ENCODE data around the gene TAS1R3. TPM values are rescaled to one million over a fixed set of nuclear protein-coding genes. Genes with fewer than 3 reads are reported as not detected.
"Not testable (repeated sequence)": the region's sequence is repeated elsewhere in the genome, so short reads cannot be mapped to it uniquely, and the experiment has no call there.

TAS1R3 gene
- total RNA-seq, 1 donor from 2014 or later = 0.28 TPM

DNA sequence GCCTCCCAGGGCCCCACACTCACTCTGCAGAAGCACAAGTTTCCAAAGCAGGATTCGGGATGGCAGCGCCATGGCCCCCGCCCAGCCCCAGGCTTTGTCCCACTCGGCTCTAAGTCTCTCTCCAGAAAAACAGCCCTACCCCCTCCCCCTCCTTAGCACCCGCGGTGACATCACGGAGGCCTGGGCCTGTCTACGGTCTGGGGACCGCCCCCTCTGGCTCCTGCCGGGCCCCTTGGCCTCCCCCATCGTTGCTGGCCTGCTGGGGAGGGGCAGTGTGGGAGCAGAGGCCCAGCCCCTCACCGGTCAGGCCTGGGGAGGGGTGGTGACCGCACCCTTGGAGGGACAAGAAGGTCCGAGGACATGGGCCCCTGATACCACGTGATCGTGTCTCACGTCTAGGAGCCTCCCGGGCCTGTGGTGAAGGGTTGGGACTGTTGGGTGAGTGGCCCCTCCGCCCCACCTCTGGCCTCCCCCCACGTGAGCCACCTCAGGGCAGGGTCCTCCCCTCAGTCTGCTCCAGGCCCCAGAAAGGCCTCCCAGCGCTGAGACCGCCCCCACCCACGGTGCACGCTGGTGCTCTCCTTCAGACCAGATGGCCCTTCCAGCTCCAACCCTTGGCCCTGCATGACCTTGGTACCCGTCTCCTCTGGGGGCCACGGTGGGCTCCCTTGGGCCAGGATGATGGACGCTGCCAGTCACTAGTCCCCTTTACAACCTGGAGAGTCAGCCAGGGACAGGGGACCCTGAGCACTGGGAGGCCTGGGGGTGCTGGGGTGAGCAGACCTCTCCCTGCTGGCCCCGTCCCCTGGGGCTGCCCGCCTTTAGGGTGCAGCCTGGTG is 27.6 kb downstream of the TAS1R3 start, which contains the start of gene MXRA8:
TSS of gene MXRA8 (minus strand) at position 123 of the 839 bp plus-strand sequence. CDS start at position 72, 51 bp downstream.
- Mint-ChIP-seq H3K27me3 (peaks cover 20% of the 10 kb centered on the region), H3K4me3 (peak within 1 kb of the TSS; percentile 13)
- intact Hi-C loops (cut with micrococcal nuclease) = no loop called here

DNA sequence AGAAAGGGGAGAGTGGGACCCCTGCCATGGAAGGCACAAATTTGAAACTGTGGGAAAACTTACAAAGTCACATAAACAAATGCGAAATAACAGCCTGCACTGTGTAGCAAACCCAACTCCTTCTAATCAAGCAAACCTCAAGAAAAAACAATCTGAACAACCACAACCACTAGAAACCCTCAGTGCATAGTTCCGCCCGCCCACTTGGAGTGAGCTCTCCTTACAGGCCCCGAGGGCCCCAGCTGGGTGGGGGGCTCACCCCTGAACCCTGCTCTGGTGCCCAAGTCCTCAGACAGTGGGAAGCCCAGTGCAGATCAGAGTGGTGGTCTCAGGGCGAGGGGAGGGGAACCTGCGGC is 28.2 kb downstream of the TAS1R3 start:
- no peak overlapping the region for H3K27ac Mint-ChIP-seq
- H3K36me3 Mint-ChIP-seq (ENCODE audit: low read depth) = no peaks in the 10 kb centered on the region
- peaks cover 10% of the 10 kb centered on the region for H3K4me1 Mint-ChIP-seq
- H3K9me3 Mint-ChIP-seq = no peaks in the 10 kb centered on the region
- intact Hi-C loops (cut with micrococcal nuclease) = no loop called here
- peak overlapping the region; percentile 13 for H3K4me3 Mint-ChIP-seq
- no peak for DNase-seq
- H3K27me3 Mint-ChIP-seq = peaks cover 15% of the 10 kb centered on the region

More for the DNA sequence above, 27.6 kb downstream of the TAS1R3 start, which contains the start of gene MXRA8:
- no peak for DNase-seq
- Mint-ChIP-seq H3K27ac (no peak within 1 kb of the TSS), H3K4me1 (peaks cover 12% of the 10 kb centered on the region), H3K9me3 (no peaks in the 10 kb centered on the region), H3K36me3 (ENCODE audit: low read depth) (no peaks in the 10 kb centered on the region)

DNA sequence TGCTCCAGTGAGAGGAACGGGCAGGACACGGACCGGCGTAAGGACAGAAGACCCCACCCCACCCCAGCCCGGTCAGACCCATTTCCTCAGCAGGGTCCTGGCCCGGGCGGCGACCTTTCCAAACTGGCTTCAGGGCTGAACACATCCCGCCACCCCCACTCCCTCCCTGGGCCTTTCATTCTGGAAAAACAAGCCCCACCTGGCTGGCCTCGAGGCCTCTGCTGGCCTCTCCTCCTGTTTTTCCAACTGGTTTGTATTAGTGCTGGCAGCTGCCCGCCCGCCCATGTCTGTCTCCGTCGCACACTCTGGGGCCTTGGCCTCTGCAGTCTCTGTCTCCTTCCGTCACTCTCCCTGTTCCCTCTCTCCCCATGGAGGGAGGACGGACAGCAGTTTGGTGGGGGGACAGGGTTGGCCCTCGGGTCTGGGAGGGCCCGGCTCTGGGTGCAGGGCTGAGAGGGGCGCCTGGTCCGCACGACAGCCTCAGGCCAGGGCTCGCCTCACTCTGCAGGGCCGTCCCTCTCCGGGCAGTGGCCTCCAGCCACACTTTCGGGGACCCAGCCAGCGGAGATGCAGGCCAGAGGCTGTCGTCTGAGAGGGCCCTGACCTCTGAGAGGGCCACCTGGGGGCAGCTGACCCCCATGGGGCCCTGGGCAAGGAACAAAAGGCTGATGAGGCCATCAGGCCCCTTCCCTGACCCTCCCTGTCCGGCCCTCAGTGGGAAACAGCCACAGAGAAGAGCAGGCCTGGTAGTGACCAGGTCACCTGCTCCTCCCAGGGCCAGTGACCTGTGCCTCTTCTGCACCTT is 28.8 kb downstream of the TAS1R3 start:
- Mint-ChIP-seq H3K9me3 (no peaks in the 10 kb centered on the region), H3K27me3 (peaks cover 15% of the 10 kb centered on the region), H3K36me3 (ENCODE audit: low read depth) (no peaks in the 10 kb centered on the region), H3K27ac (no peak overlapping the region), H3K4me1 (peaks cover 10% of the 10 kb centered on the region), H3K4me3 (peak overlapping the region; percentile 13)
- intact Hi-C loops (cut with micrococcal nuclease) = no loop called here
- DNase-seq = no peak

DNA sequence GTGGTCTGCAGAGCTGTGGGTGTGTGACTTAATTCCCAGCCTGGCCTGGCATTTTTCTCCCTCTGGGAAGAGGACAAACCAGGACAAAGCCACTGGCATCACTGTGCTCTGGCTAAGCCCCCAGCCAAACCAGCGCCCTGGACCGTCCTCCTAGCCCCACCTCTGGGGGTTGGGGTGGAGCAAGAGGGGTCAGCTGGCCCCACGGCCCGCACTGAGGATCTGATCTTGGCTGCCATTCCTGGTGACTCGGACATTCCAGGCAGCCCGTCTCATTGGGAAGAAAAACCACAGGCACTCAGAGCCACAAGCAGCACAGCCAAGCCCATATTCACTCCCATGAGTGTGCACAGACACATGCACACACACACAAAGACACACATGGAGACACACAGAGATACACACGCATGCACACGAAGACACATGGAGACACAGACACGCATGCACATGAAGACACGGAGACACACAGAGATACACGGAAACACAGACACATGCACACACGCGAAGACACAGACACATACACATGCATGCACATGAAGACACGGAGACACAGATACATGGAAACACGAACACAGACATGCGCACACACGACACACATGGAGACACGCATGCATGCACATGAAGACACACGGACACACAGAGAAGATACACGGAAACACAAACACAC is 29.6 kb downstream of the TAS1R3 start:
- H3K4me3 Mint-ChIP-seq = no peak overlapping the region
- H3K36me3 Mint-ChIP-seq (ENCODE audit: low read depth) = no peaks in the 10 kb centered on the region
- intact Hi-C loops (cut with micrococcal nuclease) = no loop called here
- H3K9me3 Mint-ChIP-seq = no peaks in the 10 kb centered on the region
- H3K27me3 Mint-ChIP-seq = peaks cover 15% of the 10 kb centered on the region
- peaks cover 10% of the 10 kb centered on the region for H3K4me1 Mint-ChIP-seq
- no peak for DNase-seq
- H3K27ac Mint-ChIP-seq = no peak overlapping the region

DNA sequence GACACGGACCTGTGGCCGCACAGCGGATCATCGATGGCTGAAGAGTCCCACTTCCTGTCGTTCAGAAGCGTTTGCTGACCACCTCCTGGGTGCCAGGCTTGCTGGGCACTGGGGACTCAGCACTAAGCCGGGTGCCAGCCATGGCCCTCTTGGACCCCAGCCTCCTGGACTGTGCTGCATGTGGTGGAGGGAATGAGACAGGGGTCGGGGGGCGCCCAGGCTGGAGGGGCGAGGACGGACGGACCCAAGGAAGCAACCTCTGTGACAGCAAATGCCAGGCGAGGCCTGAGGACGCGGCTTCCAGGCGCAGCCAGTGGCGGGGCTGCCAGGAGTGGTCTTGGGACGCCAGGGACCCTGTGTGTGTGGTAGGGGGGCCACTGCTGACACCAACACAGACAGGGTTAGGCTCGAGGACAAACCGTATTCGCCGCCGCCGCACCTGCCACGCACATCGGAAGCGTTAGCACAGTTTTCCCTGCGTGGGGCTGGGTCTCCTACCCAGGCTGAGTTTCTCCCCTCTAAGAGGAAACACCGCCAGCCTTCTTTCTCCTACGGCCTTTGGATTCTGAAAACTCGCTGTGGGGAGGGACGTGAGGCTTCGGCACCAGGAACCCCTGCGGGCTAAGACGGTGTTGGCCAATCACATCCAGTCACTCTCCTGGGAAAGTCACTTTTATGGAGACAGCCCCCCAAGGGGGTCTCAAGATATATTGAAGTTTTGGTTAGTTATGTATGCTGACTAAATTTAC is 30.3 kb downstream of the TAS1R3 start:
- Mint-ChIP-seq H3K4me3 (no peak overlapping the region), H3K9me3 (no peaks in the 10 kb centered on the region), H3K4me1 (peaks cover 10% of the 10 kb centered on the region), H3K27ac (no peak overlapping the region), H3K36me3 (ENCODE audit: low read depth) (no peaks in the 10 kb centered on the region), H3K27me3 (peaks cover 15% of the 10 kb centered on the region)
- intact Hi-C loops (cut with micrococcal nuclease) = no loop called here
- no peak for DNase-seq

DNA sequence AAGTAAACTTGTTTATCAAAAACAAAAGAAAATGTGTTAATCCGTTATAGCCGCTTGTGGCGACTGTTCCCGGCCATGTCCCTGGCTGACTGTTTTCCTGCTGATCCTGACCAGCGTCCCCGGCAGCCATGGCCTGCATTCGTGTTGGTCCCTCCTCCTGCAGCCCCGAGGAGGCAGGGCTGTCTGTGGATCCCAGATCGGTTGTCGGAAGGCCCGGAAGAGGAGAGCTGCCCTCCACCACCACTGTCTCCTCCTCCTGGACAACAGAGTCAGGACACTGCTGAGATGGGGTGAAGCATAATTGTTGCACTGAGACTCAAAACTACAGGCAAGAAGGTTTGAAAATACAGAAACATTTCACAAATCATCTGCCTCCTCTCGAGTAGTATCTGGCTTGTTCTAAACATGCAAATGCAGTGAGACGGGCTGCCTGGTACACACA is 30.9 kb downstream of the TAS1R3 start:
- H3K36me3 Mint-ChIP-seq (ENCODE audit: low read depth) = no peaks in the 10 kb centered on the region
- no peak overlapping the region for H3K4me3 Mint-ChIP-seq
- H3K27ac Mint-ChIP-seq = no peak overlapping the region
- no peaks in the 10 kb centered on the region for H3K9me3 Mint-ChIP-seq
- H3K27me3 Mint-ChIP-seq = peaks cover 15% of the 10 kb centered on the region
- no peak for DNase-seq
- H3K4me1 Mint-ChIP-seq = peaks cover 10% of the 10 kb centered on the region
- intact Hi-C loops (cut with micrococcal nuclease) = no loop called here

DNA sequence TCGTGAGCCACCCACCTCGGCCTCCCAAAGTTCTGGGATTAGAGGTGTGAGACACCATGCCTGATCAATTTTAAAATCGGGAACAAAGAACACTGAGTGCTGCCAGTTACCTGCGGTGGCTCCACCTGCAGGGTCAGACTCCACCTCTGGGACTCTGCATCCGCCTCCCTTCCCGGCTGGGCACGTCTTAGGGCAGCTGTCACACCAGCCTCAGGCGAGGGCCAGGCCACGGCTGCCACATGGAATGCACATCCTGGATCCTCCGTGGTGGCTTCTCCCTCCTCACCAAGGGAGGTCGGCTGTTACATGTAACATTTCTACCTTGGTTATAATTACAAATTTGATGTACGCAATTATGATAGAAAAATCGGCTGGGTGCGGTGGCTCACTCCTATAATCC is 33.2 kb downstream of the TAS1R3 start:
- H3K27ac Mint-ChIP-seq = no peak overlapping the region
- peaks cover 8% of the 10 kb centered on the region for H3K27me3 Mint-ChIP-seq
- DNase-seq = no peak
- H3K4me1 Mint-ChIP-seq = peaks cover 4% of the 10 kb centered on the region
- intact Hi-C loops (cut with micrococcal nuclease) = no loop called here
- no peaks in the 10 kb centered on the region for H3K36me3 Mint-ChIP-seq (ENCODE audit: low read depth)
- no peaks in the 10 kb centered on the region for H3K9me3 Mint-ChIP-seq
- no peak overlapping the region for H3K4me3 Mint-ChIP-seq

DNA sequence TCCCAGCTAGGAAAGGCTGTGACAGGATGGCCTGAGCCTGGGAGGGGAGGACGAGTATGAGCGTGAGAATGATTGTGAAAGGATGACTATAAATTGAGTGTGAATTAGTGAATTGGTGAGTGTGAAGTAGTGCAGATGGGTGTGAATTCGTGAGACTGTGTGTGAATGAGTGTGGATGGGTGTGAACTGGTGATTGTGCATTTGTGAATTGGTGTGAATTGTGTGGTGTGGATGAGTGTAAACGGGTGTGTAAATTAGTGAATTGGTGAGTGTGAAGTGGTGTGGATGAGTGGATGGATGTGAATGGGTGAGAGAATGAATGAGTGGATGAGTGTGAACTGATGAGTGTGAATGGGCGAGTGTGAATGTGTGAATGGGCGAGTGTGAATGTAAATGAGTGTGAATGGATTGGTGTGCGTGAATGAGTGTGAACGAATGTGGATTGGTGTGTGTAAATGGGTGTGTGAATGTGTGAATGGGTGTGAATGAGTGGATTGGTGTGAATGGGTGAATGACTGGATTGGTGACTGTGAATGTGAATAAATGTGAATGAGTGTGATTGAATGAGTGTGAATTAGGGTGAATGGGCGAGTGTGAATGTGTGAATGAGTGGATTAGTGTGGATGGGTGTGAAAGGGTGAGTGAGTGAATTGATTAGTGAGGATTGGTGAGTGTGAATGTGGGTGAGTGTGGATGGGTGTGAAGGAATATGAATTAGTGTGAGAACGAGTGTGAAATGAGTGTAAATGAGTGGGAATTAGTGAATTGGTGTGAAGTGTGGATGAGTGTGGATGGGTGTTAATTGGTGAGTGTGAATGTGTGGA is 35.0 kb downstream of the TAS1R3 start:
- Mint-ChIP-seq H3K4me1 (peaks cover 4% of the 10 kb centered on the region), H3K4me3 (no peak overlapping the region), H3K27me3 (peaks cover 4% of the 10 kb centered on the region), H3K36me3 (ENCODE audit: low read depth) (no peaks in the 10 kb centered on the region), H3K27ac (no peak overlapping the region), H3K9me3 (no peaks in the 10 kb centered on the region)
- intact Hi-C loops (cut with micrococcal nuclease) = no loop called here
- no peak for DNase-seq

DNA sequence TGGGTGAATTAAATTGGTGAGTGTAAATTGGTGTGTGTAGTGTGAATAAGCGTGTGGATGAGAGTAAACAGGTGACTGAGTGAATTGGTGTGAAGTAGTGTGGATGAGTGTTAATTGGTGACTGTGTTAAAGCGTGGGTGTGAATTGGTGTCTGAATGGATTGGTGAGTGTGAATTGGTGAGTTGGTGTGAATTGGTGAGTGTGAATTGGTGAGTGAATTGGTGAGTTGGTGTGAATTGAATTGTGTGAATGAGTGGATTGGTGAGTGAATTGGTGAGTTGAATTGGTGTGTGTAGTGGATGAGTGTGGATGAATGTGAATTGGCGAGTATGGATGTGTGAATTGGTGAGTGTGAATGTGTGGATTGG is 35.6 kb downstream of the TAS1R3 start:
- H3K27me3 Mint-ChIP-seq = peaks cover 4% of the 10 kb centered on the region
- no peak for DNase-seq
- no peaks in the 10 kb centered on the region for H3K36me3 Mint-ChIP-seq (ENCODE audit: low read depth)
- H3K4me1 Mint-ChIP-seq = peaks cover 8% of the 10 kb centered on the region
- no peak overlapping the region for H3K27ac Mint-ChIP-seq
- intact Hi-C loops (cut with micrococcal nuclease) = no loop called here
- H3K9me3 Mint-ChIP-seq = no peaks in the 10 kb centered on the region
- H3K4me3 Mint-ChIP-seq = no peak overlapping the region

DNA sequence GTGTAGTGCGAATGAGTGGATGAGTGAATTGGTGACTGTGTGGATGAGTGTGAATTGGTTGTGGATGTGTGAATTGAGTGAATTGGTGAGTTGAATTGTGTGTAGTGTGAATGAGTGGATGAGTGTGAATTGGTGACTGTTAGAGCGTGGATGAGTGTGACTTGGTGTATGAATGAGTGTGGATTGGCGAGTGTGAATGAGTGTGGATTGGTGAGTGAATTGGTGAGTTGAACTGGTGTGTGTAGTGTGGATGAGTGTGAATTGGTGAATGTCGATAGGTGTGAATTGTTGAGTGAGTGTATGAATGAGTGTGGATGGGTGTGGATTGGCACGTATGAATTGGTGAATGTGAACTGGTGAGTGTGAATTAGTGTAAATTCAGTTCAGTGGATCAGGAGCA is 36.2 kb downstream of the TAS1R3 start:
- H3K27ac Mint-ChIP-seq = no peak overlapping the region
- intact Hi-C loops (cut with micrococcal nuclease) = no loop called here
- H3K4me1 Mint-ChIP-seq = peaks cover 8% of the 10 kb centered on the region
- no peak overlapping the region for H3K4me3 Mint-ChIP-seq
- no peaks in the 10 kb centered on the region for H3K27me3 Mint-ChIP-seq
- no peaks in the 10 kb centered on the region for H3K9me3 Mint-ChIP-seq
- DNase-seq = no peak
- H3K36me3 Mint-ChIP-seq (ENCODE audit: low read depth) = peaks cover 2% of the 10 kb centered on the region

DNA sequence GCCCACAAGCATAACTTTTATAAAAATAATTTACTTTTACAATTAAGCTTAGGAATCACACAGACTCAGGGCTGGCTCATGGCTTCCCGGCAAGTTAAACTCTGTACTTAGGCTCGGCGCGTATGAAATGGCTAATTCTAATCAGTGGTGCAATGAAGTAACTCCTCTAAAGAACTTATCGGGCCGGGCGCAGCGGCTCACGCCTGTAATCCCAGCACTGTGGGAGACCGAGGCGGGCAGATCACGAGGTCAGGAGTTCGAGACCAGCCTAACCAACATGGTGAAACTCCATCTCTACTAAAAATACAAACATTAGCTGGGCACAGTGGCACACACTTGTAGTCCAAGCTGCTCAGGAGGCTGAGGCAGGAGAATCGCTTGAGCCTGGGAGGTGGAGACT is 39.0 kb downstream of the TAS1R3 start:
- Mint-ChIP-seq H3K36me3 (ENCODE audit: low read depth) (peaks cover 11% of the 10 kb centered on the region), H3K4me1 (peaks cover 16% of the 10 kb centered on the region), H3K4me3 (peak overlapping the region; percentile 48)
- H3K9me3 Mint-ChIP-seq, H3K27me3 Mint-ChIP-seq, H3K27ac Mint-ChIP-seq, DNase-seq: not testable (repeated sequence)
- intact Hi-C loops (cut with micrococcal nuclease) = loop anchor here (10.0 kb wide), 1 partner anchor 135 kb away; no protein-coding TSS in a partner anchor

DNA sequence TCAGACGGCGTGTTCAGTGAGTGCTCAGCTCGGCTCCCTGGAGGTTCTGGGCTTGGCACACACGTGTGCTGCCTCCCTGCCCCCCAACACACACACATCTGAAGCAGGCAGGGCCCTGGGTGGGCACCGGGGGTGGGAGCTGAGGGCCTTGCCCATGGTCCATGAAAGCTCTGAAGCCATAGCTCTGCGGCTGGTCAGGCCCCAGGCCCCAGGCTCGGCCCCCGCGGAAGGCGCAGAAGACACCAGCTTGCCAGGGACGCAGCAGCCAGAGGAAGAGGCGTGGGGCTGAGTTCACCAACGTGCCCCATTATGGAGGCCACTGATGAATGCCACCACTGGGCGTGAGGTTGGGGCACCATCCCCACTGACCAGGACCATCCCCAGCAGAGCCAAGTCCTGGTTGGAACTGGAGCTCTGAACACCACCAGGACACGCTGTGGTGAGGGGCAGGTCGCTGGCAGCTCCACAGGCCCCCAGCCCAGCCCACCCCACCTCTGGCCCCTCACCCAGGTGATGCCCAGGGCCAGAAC is 39.8 kb downstream of the TAS1R3 start:
- H3K4me3 Mint-ChIP-seq = peak overlapping the region; percentile 64
- no peaks in the 10 kb centered on the region for H3K27me3 Mint-ChIP-seq
- H3K9me3 Mint-ChIP-seq = no peaks in the 10 kb centered on the region
- no peak for DNase-seq
- peaks cover 13% of the 10 kb centered on the region for H3K36me3 Mint-ChIP-seq (ENCODE audit: low read depth)
- intact Hi-C loops (cut with micrococcal nuclease) = loop anchor here (10.0 kb wide), 1 partner anchor 134 kb away; no protein-coding TSS in a partner anchor
- peaks cover 19% of the 10 kb centered on the region for H3K4me1 Mint-ChIP-seq
- H3K27ac Mint-ChIP-seq = no peak overlapping the region
